ENCODE results near the gene KLHDC7B. TPM values are rescaled to one million over a fixed set of nuclear protein-coding genes. Genes with fewer than 3 reads are reported as not detected.

Gene KLHDC7B
- total RNA-seq, 5 donors from 2014 or later (not counting 1 experiment from before 2014, with no cell fraction given): 3.7 to 6.7 (median 5.4) TPM

- ATAC-seq (replicated peaks in 1 of 4) (peak; percentile 70 to 79 (median 76)), DNase-seq (peak in 31 of 35 experiments; percentile 42 to 73 (median 57))
- Mint-ChIP-seq H3K27me3 (no peaks in the 10 kb centered on the region), H3K9me3 (no peaks in the 10 kb centered on the region), H3K4me3 (peak overlapping the region; percentile 52 to 69 (median 62)), H3K36me3 (peaks cover 3% of the 10 kb centered on the region), H3K27ac (peak overlapping the region; percentile 79 to 90), H3K4me1 (peaks cover 38 to 48% (median 44%) of the 10 kb centered on the region in 3 donors)
- Histone ChIP-seq H3K27me3 (replicated peaks in 1 of 2; ENCODE audit: control insufficient read depth in 2 of 2, extremely low read depth in 1 of 2, insufficient read depth in 2 of 2, low read length in 1 of 2) (no peaks in the 10 kb centered on the region), H3K36me3 (ENCODE audit: control insufficient read depth in 2 of 2, extremely low read depth in 1 of 2, insufficient read depth in 1 of 2, low read length in 1 of 2) (no peaks in the 10 kb centered on the region), H3K9me3 (no peaks in the 10 kb centered on the region), H3K4me3 (ENCODE audit: control insufficient read depth in 1 of 2, extremely low read depth in 1 of 2, low read length in 1 of 2) (peak overlapping the region; percentile 35 to 60), H3K27ac (ENCODE audit: low read length) (peak overlapping the region; percentile 80), H3K4me1 (ENCODE audit: control insufficient read depth in 1 of 2, extremely low read depth in 1 of 2, insufficient read depth in 2 of 2, low read length in 2 of 2) (peaks cover 6 to 63% of the 10 kb centered on the region in 2 experiments)
- 7% methylated on average over 40 of the region's 56 CpGs for WGBS (ENCODE audit: insufficient coverage)
- CTCF ChIA-PET: interaction anchor here in 1 of 2 donors (0.6 to 2.2 kb wide), 7 partner anchors 8 to 333 kb away, joined by 3 to 9 read pairs (median 7); partner anchors contain the start of genes ADM2 and SCO2
- POLR2A ChIA-PET: interaction anchor here (0.6 to 1.2 kb wide), 3 partner anchors 9 to 14 kb away, joined by 3 to 12 read pairs (median 4); partner anchors contain the start of gene SYCE3 (in 1 of the 2)
Measured at GRCh38 chr22:50548040-50548920, 2.6 kb downstream of the KLHDC7B start.

- Mint-ChIP-seq H3K27ac (peak overlapping the region; percentile 86 to 90), H3K4me1 (peaks cover 38 to 48% (median 44%) of the 10 kb centered on the region in 3 donors), H3K4me3 (peak overlapping the region; percentile 75 to 82 (median 80)), H3K9me3 (no peaks in the 10 kb centered on the region), H3K27me3 (no peaks in the 10 kb centered on the region), H3K36me3 (peaks cover 3% of the 10 kb centered on the region)
- H3K4me3 ChIP-seq (ENCODE audit: control insufficient read depth in 1 of 2, extremely low read depth in 1 of 2, low read length in 1 of 2): peak overlapping the region; percentile 35 to 60
- peaks cover 6 to 58% of the 10 kb centered on the region in 2 experiments for H3K4me1 ChIP-seq (ENCODE audit: control insufficient read depth in 1 of 2, extremely low read depth in 1 of 2, insufficient read depth in 2 of 2, low read length in 2 of 2)
- ChIA-PET POLR2A (interaction anchor here (0.8 to 1.2 kb wide), 2 partner anchors 10 kb away, joined by 6 to 12 read pairs; no protein-coding TSS in a partner anchor), CTCF (interaction anchor here in 1 of 2 donors (0.6 to 2.2 kb wide), 6 partner anchors 9 to 72 kb away, joined by 3 to 9 read pairs (median 7); partner anchors contain the start of genes ADM2 and SCO2)
- ATAC-seq (replicated peaks in 1 of 4) (peak; percentile 8 to 22 (median 20)), DNase-seq (no peak)
- no peaks in the 10 kb centered on the region for H3K36me3 ChIP-seq (ENCODE audit: control insufficient read depth in 2 of 2, extremely low read depth in 1 of 2, insufficient read depth in 1 of 2, low read length in 1 of 2)
- no peaks in the 10 kb centered on the region for H3K9me3 ChIP-seq
- H3K27ac ChIP-seq (ENCODE audit: low read length): peak overlapping the region; percentile 54
- 49% methylated on average over 62 of the region's 68 CpGs for WGBS (ENCODE audit: insufficient coverage)
- no peaks in the 10 kb centered on the region for H3K27me3 ChIP-seq (replicated peaks in 1 of 2; ENCODE audit: control insufficient read depth in 2 of 2, extremely low read depth in 1 of 2, insufficient read depth in 2 of 2, low read length in 1 of 2)
Measured at GRCh38 chr22:50548921-50549790, 3.5 kb downstream of the KLHDC7B start.

GRCh38 chr22:50550395-50550794 lies 4.7 kb downstream of the KLHDC7B start:
- ATAC-seq (replicated peaks in 1 of 4) (no peak), DNase-seq (no peak)
- peaks cover 3% of the 10 kb centered on the region for H3K36me3 Mint-ChIP-seq
- H3K27me3 Mint-ChIP-seq: no peaks in the 10 kb centered on the region
- H3K4me3 Mint-ChIP-seq: peak overlapping the region; percentile 75 to 80 (median 79)
- H3K4me1 Mint-ChIP-seq: peaks cover 27 to 36% (median 32%) of the 10 kb centered on the region in 3 donors
- 98% methylated on average over 5 of the region's 8 CpGs for WGBS (ENCODE audit: insufficient coverage)
- Histone ChIP-seq H3K27ac (ENCODE audit: low read length) (no peak overlapping the region), H3K4me1 (ENCODE audit: control insufficient read depth in 1 of 2, extremely low read depth in 1 of 2, insufficient read depth in 2 of 2, low read length in 2 of 2) (peaks cover 4 to 45% of the 10 kb centered on the region in 2 experiments), H3K36me3 (ENCODE audit: control insufficient read depth in 2 of 2, extremely low read depth in 1 of 2, insufficient read depth in 1 of 2, low read length in 1 of 2) (no peaks in the 10 kb centered on the region), H3K27me3 (replicated peaks in 1 of 2; ENCODE audit: control insufficient read depth in 2 of 2, extremely low read depth in 1 of 2, insufficient read depth in 2 of 2, low read length in 1 of 2) (no peaks in the 10 kb centered on the region), H3K4me3 (ENCODE audit: control insufficient read depth in 1 of 2, extremely low read depth in 1 of 2, low read length in 1 of 2) (no peak overlapping the region), H3K9me3 (no peaks in the 10 kb centered on the region)
- H3K27ac Mint-ChIP-seq: peak overlapping the region; percentile 82 to 87
- no peaks in the 10 kb centered on the region for H3K9me3 Mint-ChIP-seq
- ChIA-PET POLR2A (no interaction called here), CTCF (interaction anchor here in 1 of 2 donors (1.1 to 1.2 kb wide), 2 partner anchors 10 to 40 kb away, joined by 3 read pairs; no protein-coding TSS in a partner anchor)

- DNase-seq: no peak
- CTCF ChIA-PET: interaction anchor here in 1 of 2 donors (0.9 to 1.2 kb wide), 3 partner anchors 9 to 43 kb away, joined by 3 read pairs; partner anchors contain the start of genes LMF2 and NCAPH2
- no peak for ATAC-seq (replicated peaks in 1 of 4)
- H3K27ac ChIP-seq (ENCODE audit: low read length): no peak overlapping the region
- peaks cover 4 to 37% of the 10 kb centered on the region in 2 experiments for H3K4me1 ChIP-seq (ENCODE audit: control insufficient read depth in 1 of 2, extremely low read depth in 1 of 2, insufficient read depth in 2 of 2, low read length in 2 of 2)
- Mint-ChIP-seq H3K4me1 (peaks cover 19 to 27% (median 24%) of the 10 kb centered on the region in 3 donors), H3K27ac (no peak overlapping the region), H3K36me3 (peaks cover 3% of the 10 kb centered on the region), H3K4me3 (peak overlapping the region; percentile 10 to 36 (median 16)), H3K9me3 (no peaks in the 10 kb centered on the region), H3K27me3 (no peaks in the 10 kb centered on the region)
- POLR2A ChIA-PET: no interaction called here
- 99% methylated on average over 10 of the region's 11 CpGs for WGBS (ENCODE audit: insufficient coverage)
- H3K4me3 ChIP-seq (ENCODE audit: control insufficient read depth in 1 of 2, extremely low read depth in 1 of 2, low read length in 1 of 2): no peak overlapping the region
- no peaks in the 10 kb centered on the region for H3K9me3 ChIP-seq
- H3K36me3 ChIP-seq (ENCODE audit: control insufficient read depth in 2 of 2, extremely low read depth in 1 of 2, insufficient read depth in 1 of 2, low read length in 1 of 2): no peaks in the 10 kb centered on the region
- H3K27me3 ChIP-seq (replicated peaks in 1 of 2; ENCODE audit: control insufficient read depth in 2 of 2, extremely low read depth in 1 of 2, insufficient read depth in 2 of 2, low read length in 1 of 2): no peaks in the 10 kb centered on the region
Measured at GRCh38 chr22:50551160-50551752, 5.6 kb downstream of the KLHDC7B start.

- Mint-ChIP-seq H3K4me3 (no peak overlapping the region), H3K4me1 (peaks cover 18 to 22% (median 19%) of the 10 kb centered on the region in 3 donors), H3K36me3 (peaks cover 3% of the 10 kb centered on the region), H3K27me3 (no peaks in the 10 kb centered on the region), H3K9me3 (no peaks in the 10 kb centered on the region), H3K27ac (no peak overlapping the region)
- no peak for DNase-seq
- Histone ChIP-seq H3K9me3 (no peaks in the 10 kb centered on the region), H3K27me3 (replicated peaks in 1 of 2; ENCODE audit: control insufficient read depth in 2 of 2, extremely low read depth in 1 of 2, insufficient read depth in 2 of 2, low read length in 1 of 2) (no peaks in the 10 kb centered on the region), H3K4me3 (ENCODE audit: control insufficient read depth in 1 of 2, extremely low read depth in 1 of 2, low read length in 1 of 2) (no peak overlapping the region), H3K36me3 (ENCODE audit: control insufficient read depth in 2 of 2, extremely low read depth in 1 of 2, insufficient read depth in 1 of 2, low read length in 1 of 2) (no peaks in the 10 kb centered on the region), H3K4me1 (ENCODE audit: control insufficient read depth in 1 of 2, extremely low read depth in 1 of 2, insufficient read depth in 2 of 2, low read length in 2 of 2) (peaks cover 0 to 26% of the 10 kb centered on the region in 2 experiments), H3K27ac (ENCODE audit: low read length) (no peak overlapping the region)
- WGBS (ENCODE audit: insufficient coverage): 71% methylated on average over 4 of the region's 8 CpGs
- ChIA-PET CTCF (no interaction called here), POLR2A (interaction anchor here in 1 of 2 donors (0.6 kb wide), 1 partner anchor 330 kb away, joined by 16 read pairs; no protein-coding TSS in a partner anchor)
- ATAC-seq (replicated peaks in 1 of 4): no peak
Measured at GRCh38 chr22:50553310-50553709, 7.6 kb downstream of the KLHDC7B start.

Measured in T-cell (primary cell).